Measurements from ENCODE around the gene TVP23C. TPM values are rescaled to one million over a fixed set of nuclear protein-coding genes. Genes with fewer than 3 reads are reported as not detected.

The TVP23C gene
- total RNA-seq, 5 donors from 2014 or later (not counting 1 experiment from before 2014, with no cell fraction given), result 9.6 to 27.3 (median 17.8) TPM

- H3K4me3 ChIP-seq (ENCODE audit: control insufficient read depth in 1 of 2, extremely low read depth in 1 of 2, low read length in 1 of 2), result no peak overlapping the region
- no peaks in the 10 kb centered on the region for H3K27me3 ChIP-seq (replicated peaks in 1 of 2; ENCODE audit: control insufficient read depth in 2 of 2, extremely low read depth in 1 of 2, insufficient read depth in 2 of 2, low read length in 1 of 2)
- H3K27ac ChIP-seq (ENCODE audit: low read length), result no peak overlapping the region
- H3K4me1 ChIP-seq (ENCODE audit: control insufficient read depth in 1 of 2, extremely low read depth in 1 of 2, insufficient read depth in 2 of 2, low read length in 2 of 2), result no peaks in the 10 kb centered on the region
- no peaks in the 10 kb centered on the region for H3K9me3 ChIP-seq
- Mint-ChIP-seq H3K4me1 (no peaks in the 10 kb centered on the region), H3K9me3 (peaks cover 0 to 10% (median 3%) of the 10 kb centered on the region in 3 donors), H3K36me3 (peaks cover 56% of the 10 kb centered on the region), H3K27ac (no peak overlapping the region), H3K4me3 (no peak overlapping the region), H3K27me3 (no peaks in the 10 kb centered on the region)
- CTCF ChIA-PET, result no interaction called here
- 87% methylated on average over 6 of the region's 7 CpGs for WGBS (ENCODE audit: insufficient coverage)
- POLR2A ChIA-PET, result no interaction called here
- DNase-seq, result no peak
- no peak for ATAC-seq (replicated peaks in 1 of 4)
- peaks cover 2 to 3% of the 10 kb centered on the region in 2 donors for H3K36me3 ChIP-seq (ENCODE audit: control insufficient read depth in 2 of 2, extremely low read depth in 1 of 2, insufficient read depth in 1 of 2, low read length in 1 of 2)
Measured at GRCh38 chr17:15457723-15458094, 105.6 kb downstream of the TVP23C start.

- Mint-ChIP-seq H3K27ac (no peak overlapping the region), H3K9me3 (peaks cover 0 to 10% (median 0%) of the 10 kb centered on the region in 3 donors), H3K36me3 (peaks cover 52% of the 10 kb centered on the region), H3K4me1 (no peaks in the 10 kb centered on the region), H3K27me3 (no peaks in the 10 kb centered on the region), H3K4me3 (no peak overlapping the region)
- Histone ChIP-seq H3K9me3 (no peaks in the 10 kb centered on the region), H3K4me1 (ENCODE audit: control insufficient read depth in 1 of 2, extremely low read depth in 1 of 2, insufficient read depth in 2 of 2, low read length in 2 of 2) (no peaks in the 10 kb centered on the region), H3K4me3 (ENCODE audit: control insufficient read depth in 1 of 2, extremely low read depth in 1 of 2, low read length in 1 of 2) (no peak overlapping the region), H3K27ac (ENCODE audit: low read length) (no peak overlapping the region), H3K27me3 (replicated peaks in 1 of 2; ENCODE audit: control insufficient read depth in 2 of 2, extremely low read depth in 1 of 2, insufficient read depth in 2 of 2, low read length in 1 of 2) (no peaks in the 10 kb centered on the region), H3K36me3 (ENCODE audit: control insufficient read depth in 2 of 2, extremely low read depth in 1 of 2, insufficient read depth in 1 of 2, low read length in 1 of 2) (peaks cover 6 to 8% of the 10 kb centered on the region in 2 donors)
- CTCF ChIA-PET, result no interaction called here
- ATAC-seq (replicated peaks in 1 of 4) (no peak), DNase-seq (no peak)
- POLR2A ChIA-PET, result no interaction called here
- 77% methylated on average over 11 of the region's 16 CpGs for WGBS (ENCODE audit: insufficient coverage)
Measured at GRCh38 chr17:15456972-15457722, 106.1 kb downstream of the TVP23C start.

GRCh38 chr17:15456496-15456895 is 106.8 kb downstream of the TVP23C start:
- Histone ChIP-seq H3K27ac (ENCODE audit: low read length) (no peak overlapping the region), H3K4me1 (ENCODE audit: control insufficient read depth in 1 of 2, extremely low read depth in 1 of 2, insufficient read depth in 2 of 2, low read length in 2 of 2) (no peaks in the 10 kb centered on the region), H3K36me3 (ENCODE audit: control insufficient read depth in 2 of 2, extremely low read depth in 1 of 2, insufficient read depth in 1 of 2, low read length in 1 of 2) (peaks cover 6 to 8% of the 10 kb centered on the region in 2 donors), H3K27me3 (replicated peaks in 1 of 2; ENCODE audit: control insufficient read depth in 2 of 2, extremely low read depth in 1 of 2, insufficient read depth in 2 of 2, low read length in 1 of 2) (no peaks in the 10 kb centered on the region), H3K4me3 (ENCODE audit: control insufficient read depth in 1 of 2, extremely low read depth in 1 of 2, low read length in 1 of 2) (no peak overlapping the region), H3K9me3 (no peaks in the 10 kb centered on the region)
- Mint-ChIP-seq H3K27me3 (no peaks in the 10 kb centered on the region), H3K36me3 (peaks cover 52% of the 10 kb centered on the region), H3K9me3 (peaks cover 0 to 10% (median 0%) of the 10 kb centered on the region in 3 donors), H3K27ac (no peak overlapping the region), H3K4me1 (no peaks in the 10 kb centered on the region), H3K4me3 (no peak overlapping the region)
- DNase-seq, result no peak
- 100% methylated on average over 2 of the region's 6 CpGs for WGBS (ENCODE audit: insufficient coverage)
- no peak for ATAC-seq (replicated peaks in 1 of 4)
- CTCF ChIA-PET, result no interaction called here
- POLR2A ChIA-PET, result no interaction called here

- no peaks in the 10 kb centered on the region for H3K27me3 Mint-ChIP-seq
- no peak overlapping the region for H3K4me3 Mint-ChIP-seq
- H3K36me3 Mint-ChIP-seq, result peaks cover 45% of the 10 kb centered on the region
- DNase-seq (no peak), ATAC-seq (replicated peaks in 1 of 4) (no peak)
- H3K27ac Mint-ChIP-seq, result no peak overlapping the region
- H3K4me1 Mint-ChIP-seq, result no peaks in the 10 kb centered on the region
- ChIA-PET POLR2A (no interaction called here), CTCF (no interaction called here)
- Histone ChIP-seq H3K27ac (ENCODE audit: low read length) (no peak overlapping the region), H3K9me3 (no peaks in the 10 kb centered on the region), H3K27me3 (replicated peaks in 1 of 2; ENCODE audit: control insufficient read depth in 2 of 2, extremely low read depth in 1 of 2, insufficient read depth in 2 of 2, low read length in 1 of 2) (no peaks in the 10 kb centered on the region), H3K4me1 (ENCODE audit: control insufficient read depth in 1 of 2, extremely low read depth in 1 of 2, insufficient read depth in 2 of 2, low read length in 2 of 2) (no peaks in the 10 kb centered on the region), H3K36me3 (ENCODE audit: control insufficient read depth in 2 of 2, extremely low read depth in 1 of 2, insufficient read depth in 1 of 2, low read length in 1 of 2) (peaks cover 6 to 13% of the 10 kb centered on the region in 2 donors), H3K4me3 (ENCODE audit: control insufficient read depth in 1 of 2, extremely low read depth in 1 of 2, low read length in 1 of 2) (no peak overlapping the region)
- WGBS (ENCODE audit: insufficient coverage), result 94% methylated on average over 3 of the region's 5 CpGs
- peaks cover 0 to 10% (median 0%) of the 10 kb centered on the region in 3 donors for H3K9me3 Mint-ChIP-seq
Measured at GRCh38 chr17:15454346-15454745, 108.9 kb downstream of the TVP23C start.

- Histone ChIP-seq H3K4me3 (ENCODE audit: control insufficient read depth in 1 of 2, extremely low read depth in 1 of 2, low read length in 1 of 2) (no peak overlapping the region), H3K4me1 (ENCODE audit: control insufficient read depth in 1 of 2, extremely low read depth in 1 of 2, insufficient read depth in 2 of 2, low read length in 2 of 2) (no peaks in the 10 kb centered on the region), H3K9me3 (no peaks in the 10 kb centered on the region), H3K36me3 (ENCODE audit: control insufficient read depth in 2 of 2, extremely low read depth in 1 of 2, insufficient read depth in 1 of 2, low read length in 1 of 2) (peaks cover 6 to 13% of the 10 kb centered on the region in 2 donors), H3K27me3 (replicated peaks in 1 of 2; ENCODE audit: control insufficient read depth in 2 of 2, extremely low read depth in 1 of 2, insufficient read depth in 2 of 2, low read length in 1 of 2) (no peaks in the 10 kb centered on the region), H3K27ac (ENCODE audit: low read length) (no peak overlapping the region)
- Mint-ChIP-seq H3K36me3 (peaks cover 45% of the 10 kb centered on the region), H3K4me3 (no peak overlapping the region), H3K4me1 (peaks cover 0 to 4% (median 0%) of the 10 kb centered on the region in 3 donors), H3K27me3 (no peaks in the 10 kb centered on the region), H3K27ac (no peak overlapping the region), H3K9me3 (peaks cover 0 to 10% (median 0%) of the 10 kb centered on the region in 3 donors)
- WGBS (ENCODE audit: insufficient coverage), result 100% methylated on average over 2 of the region's 3 CpGs
- no peak for DNase-seq
- ATAC-seq (replicated peaks in 1 of 4), result no peak
- CTCF ChIA-PET, result no interaction called here
- POLR2A ChIA-PET, result no interaction called here
Measured at GRCh38 chr17:15453782-15454181, 109.5 kb downstream of the TVP23C start.

GRCh38 chr17:15453246-15453645 is 110.0 kb downstream of the TVP23C start:
- peaks cover 0 to 6% (median 0%) of the 10 kb centered on the region in 3 donors for H3K4me1 Mint-ChIP-seq
- ChIA-PET CTCF (no interaction called here), POLR2A (no interaction called here)
- H3K36me3 ChIP-seq (ENCODE audit: control insufficient read depth in 2 of 2, extremely low read depth in 1 of 2, insufficient read depth in 1 of 2, low read length in 1 of 2), result peaks cover 6 to 13% of the 10 kb centered on the region in 2 donors
- WGBS (ENCODE audit: insufficient coverage), result no CpG with 5 or more reads among the region's 4 CpGs
- H3K27me3 ChIP-seq (replicated peaks in 1 of 2; ENCODE audit: control insufficient read depth in 2 of 2, extremely low read depth in 1 of 2, insufficient read depth in 2 of 2, low read length in 1 of 2), result no peaks in the 10 kb centered on the region
- DNase-seq (no peak), ATAC-seq (replicated peaks in 1 of 4) (no peak)
- H3K9me3 Mint-ChIP-seq, result peaks cover 0 to 10% (median 0%) of the 10 kb centered on the region in 3 donors
- H3K9me3 ChIP-seq, result no peaks in the 10 kb centered on the region
- no peak overlapping the region for H3K27ac ChIP-seq (ENCODE audit: low read length)
- no peak overlapping the region for H3K4me3 Mint-ChIP-seq
- H3K27me3 Mint-ChIP-seq, result no peaks in the 10 kb centered on the region
- peaks cover 44% of the 10 kb centered on the region for H3K36me3 Mint-ChIP-seq
- H3K4me3 ChIP-seq (ENCODE audit: control insufficient read depth in 1 of 2, extremely low read depth in 1 of 2, low read length in 1 of 2), result no peak overlapping the region
- H3K4me1 ChIP-seq (ENCODE audit: control insufficient read depth in 1 of 2, extremely low read depth in 1 of 2, insufficient read depth in 2 of 2, low read length in 2 of 2), result no peaks in the 10 kb centered on the region
- no peak overlapping the region for H3K27ac Mint-ChIP-seq
